WTC11 (cell line): Measurements from ENCODE around the gene ERC1. TPM values are rescaled to one million over a fixed set of nuclear protein-coding genes. Genes with fewer than 3 reads are reported as not detected.

ENCODE experiments used
- ATAC-seq: fragments of 200-7000 bp; cut with Tn5 transposase; 2 replicates; pipeline ENCODE4 v1.10.0; 2021; ENCODE audit warnings: mild to moderate bottlenecking, moderate library complexity
- CTCF ChIA-PET: fragments of 300-600 bp; sonication (Branson Sonifier 250); formaldehyde crosslinking; loops from one replicate; lab custom pipeline; 2021; ENCODE audit warnings: antibody characterized with exemption; lab: Charles Lee
- POLR2A ChIA-PET: fragments of 350-600 bp; sonication (Branson Sonifier 250); formaldehyde crosslinking; loops from one replicate; lab custom pipeline; 2021; ENCODE audit warnings: antibody characterized with exemption; lab: Charles Lee
- DNase-seq: peaks from one replicate; pipeline ENCODE4 v3.0.0; 2021; ENCODE audit warnings: low spot score
- H3K27ac Mint-ChIP-seq: 2 replicates; pipeline ENCODE4 v1.8.0; 2021; ENCODE audit warnings: mixed read lengths
- H3K27me3 Mint-ChIP-seq: 2 replicates; pipeline ENCODE4 v1.8.0; 2021; ENCODE audit warnings: low read depth, mild to moderate bottlenecking, moderate library complexity, mixed read lengths
- H3K36me3 Mint-ChIP-seq: 2 replicates; pipeline ENCODE4 v1.8.0; 2021; ENCODE audit warnings: mixed read lengths
- H3K4me1 Mint-ChIP-seq: 2 replicates; pipeline ENCODE4 v1.8.0; 2022; ENCODE audit warnings: mixed read lengths
- H3K4me3 Mint-ChIP-seq: 2 replicates; pipeline ENCODE4 v1.8.0; 2021; ENCODE audit warnings: mild to moderate bottlenecking, moderate library complexity, mixed read lengths
- H3K9me3 Mint-ChIP-seq: 2 replicates; pipeline ENCODE4 v1.8.0; 2021; ENCODE audit warnings: mixed read lengths
- CREB1 ChIP-seq: sonication (generic); formaldehyde crosslinking; IDR thresholded peaks from 2 replicates; pipeline ENCODE4 v1.8.0; 2023; ENCODE audit warnings: mild to moderate bottlenecking, missing genetic modification reagents
- CREM ChIP-seq: sonication (generic); formaldehyde crosslinking; IDR thresholded peaks from 2 replicates; pipeline ENCODE4 v1.8.1; 2022; ENCODE audit warnings: mild to moderate bottlenecking, missing genetic modification reagents, moderate library complexity
- HMGA2 ChIP-seq: fragments of 250-450 bp; sonication (Bioruptor Pico); IDR thresholded peaks from 2 replicates; pipeline ENCODE4 v1.4.0; 2021; ENCODE audit warnings: mild to moderate bottlenecking, moderate library complexity
- MXD4 ChIP-seq: fragments of 250-450 bp; sonication (Bioruptor Pico); IDR thresholded peaks from 2 replicates; pipeline ENCODE4 v1.8.0; 2021; ENCODE audit warnings: mild to moderate bottlenecking, moderate library complexity, borderline replicate concordance
- NFATC4 ChIP-seq: fragments of 250-450 bp; sonication (Bioruptor Pico); IDR thresholded peaks from 2 replicates; pipeline ENCODE4 v1.9.0; 2021; ENCODE audit warnings: mild to moderate bottlenecking
- SMAD4 ChIP-seq: sonication (generic); formaldehyde crosslinking; IDR thresholded peaks from 2 replicates; pipeline ENCODE4 v1.8.0; 2022; ENCODE audit warnings: mild to moderate bottlenecking, missing genetic modification reagents
- TEAD4 ChIP-seq: sonication (generic); formaldehyde crosslinking; IDR thresholded peaks from 2 replicates; pipeline ENCODE4 v1.8.0; 2022; ENCODE audit warnings: mild to moderate bottlenecking, missing genetic modification reagents
- ZNF423 ChIP-seq: fragments of 250-450 bp; sonication (Bioruptor Pico); IDR thresholded peaks from 2 replicates; pipeline ENCODE4 v2.1.2; 2022; ENCODE audit warnings: mild to moderate bottlenecking, moderate library complexity
- total RNA-seq: library from RNA; stranded (reverse); gene quantifications from 3 replicates; pipeline ENCODE4 v1.2.3, GENCODE V29; 2021
- TF ChIP-seq, protein P1 (sequence below): sonication (generic); formaldehyde crosslinking; IDR thresholded peaks from 2 replicates; pipeline ENCODE4 v1.8.0; 2023; ENCODE audit warnings: missing genetic modification reagents, mild to moderate bottlenecking, borderline replicate concordance
- TF ChIP-seq, protein P2 (sequence below): fragments of 250-450 bp; sonication (Bioruptor Pico); IDR thresholded peaks from 2 replicates; pipeline ENCODE4 v1.9.0; 2021; ENCODE audit warnings: mild to moderate bottlenecking
- TF ChIP-seq, protein P3 (sequence below): sonication (generic); formaldehyde crosslinking; conservative IDR thresholded peaks from 2 replicates; pipeline ENCODE4 v1.8.1; 2022; ENCODE audit warnings: mild to moderate bottlenecking, missing genetic modification reagents
- TF ChIP-seq, protein P4 (sequence below): fragments of 250-450 bp; sonication (Bioruptor Pico); IDR thresholded peaks from 2 replicates; pipeline ENCODE4 v1.9.0; 2021; ENCODE audit warnings: mild to moderate bottlenecking
- TF ChIP-seq, protein P5 (sequence below): sonication (generic); formaldehyde crosslinking; IDR thresholded peaks from 2 replicates; pipeline ENCODE4 v1.8.1; 2022; ENCODE audit warnings: missing genetic modification reagents, borderline replicate concordance
- TF ChIP-seq, protein P6 (sequence below): fragments of 250-450 bp; sonication (Bioruptor Pico); conservative IDR thresholded peaks from 2 replicates; pipeline ENCODE4 v1.9.0; 2021; ENCODE audit warnings: mild to moderate bottlenecking
- TF ChIP-seq, protein P7 (sequence below): sonication (generic); formaldehyde crosslinking; IDR thresholded peaks from 2 replicates; pipeline ENCODE4 v1.8.0; 2022; ENCODE audit warnings: mild to moderate bottlenecking, missing genetic modification reagents

ERC1 gene
- total RNA-seq, 1 experiment from 2014 or later = 47.5 TPM

DNA sequence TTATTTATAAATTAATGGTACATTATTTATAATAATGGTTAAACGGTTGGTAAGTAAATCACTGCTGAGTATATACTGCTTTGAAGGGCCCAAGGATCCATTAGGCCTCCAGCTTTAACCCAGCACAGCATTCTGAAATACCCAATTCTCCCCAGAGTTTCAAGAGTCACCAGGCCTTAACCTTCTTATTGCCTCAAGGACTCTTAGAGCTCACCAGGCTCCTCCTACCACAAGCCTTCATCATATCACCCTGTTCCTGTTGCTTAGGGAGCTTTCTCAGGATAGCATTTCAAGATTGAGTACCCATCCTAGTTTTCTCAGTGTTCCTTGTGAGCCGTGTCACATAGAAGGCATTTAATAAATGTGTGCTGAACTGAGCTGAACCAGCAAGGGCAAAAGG lies 360.9 kb downstream of the ERC1 start:
- POLR2A ChIA-PET = interaction anchor here (0.6 kb wide), 1 partner anchor 194 kb away, joined by 4 read pairs; no protein-coding TSS in a partner anchor
- DNase-seq (no peak), ATAC-seq (no peak)
- Mint-ChIP-seq H3K4me1 (peaks cover 14% of the 10 kb centered on the region), H3K27me3 (no peaks in the 10 kb centered on the region), H3K36me3 (no peaks in the 10 kb centered on the region), H3K27ac (peak overlapping the region; percentile 69; the same call in 1 of the 2 replicates), H3K4me3 (no peak overlapping the region), H3K9me3 (no peaks in the 10 kb centered on the region)
- TF ChIP-seq, protein P1, sequence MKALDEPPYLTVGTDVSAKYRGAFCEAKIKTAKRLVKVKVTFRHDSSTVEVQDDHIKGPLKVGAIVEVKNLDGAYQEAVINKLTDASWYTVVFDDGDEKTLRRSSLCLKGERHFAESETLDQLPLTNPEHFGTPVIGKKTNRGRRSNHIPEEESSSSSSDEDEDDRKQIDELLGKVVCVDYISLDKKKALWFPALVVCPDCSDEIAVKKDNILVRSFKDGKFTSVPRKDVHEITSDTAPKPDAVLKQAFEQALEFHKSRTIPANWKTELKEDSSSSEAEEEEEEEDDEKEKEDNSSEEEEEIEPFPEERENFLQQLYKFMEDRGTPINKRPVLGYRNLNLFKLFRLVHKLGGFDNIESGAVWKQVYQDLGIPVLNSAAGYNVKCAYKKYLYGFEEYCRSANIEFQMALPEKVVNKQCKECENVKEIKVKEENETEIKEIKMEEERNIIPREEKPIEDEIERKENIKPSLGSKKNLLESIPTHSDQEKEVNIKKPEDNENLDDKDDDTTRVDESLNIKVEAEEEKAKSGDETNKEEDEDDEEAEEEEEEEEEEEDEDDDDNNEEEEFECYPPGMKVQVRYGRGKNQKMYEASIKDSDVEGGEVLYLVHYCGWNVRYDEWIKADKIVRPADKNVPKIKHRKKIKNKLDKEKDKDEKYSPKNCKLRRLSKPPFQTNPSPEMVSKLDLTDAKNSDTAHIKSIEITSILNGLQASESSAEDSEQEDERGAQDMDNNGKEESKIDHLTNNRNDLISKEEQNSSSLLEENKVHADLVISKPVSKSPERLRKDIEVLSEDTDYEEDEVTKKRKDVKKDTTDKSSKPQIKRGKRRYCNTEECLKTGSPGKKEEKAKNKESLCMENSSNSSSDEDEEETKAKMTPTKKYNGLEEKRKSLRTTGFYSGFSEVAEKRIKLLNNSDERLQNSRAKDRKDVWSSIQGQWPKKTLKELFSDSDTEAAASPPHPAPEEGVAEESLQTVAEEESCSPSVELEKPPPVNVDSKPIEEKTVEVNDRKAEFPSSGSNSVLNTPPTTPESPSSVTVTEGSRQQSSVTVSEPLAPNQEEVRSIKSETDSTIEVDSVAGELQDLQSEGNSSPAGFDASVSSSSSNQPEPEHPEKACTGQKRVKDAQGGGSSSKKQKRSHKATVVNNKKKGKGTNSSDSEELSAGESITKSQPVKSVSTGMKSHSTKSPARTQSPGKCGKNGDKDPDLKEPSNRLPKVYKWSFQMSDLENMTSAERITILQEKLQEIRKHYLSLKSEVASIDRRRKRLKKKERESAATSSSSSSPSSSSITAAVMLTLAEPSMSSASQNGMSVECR (CRISPR knock-in tag) = no peak
- TF ChIP-seq, protein P2, sequence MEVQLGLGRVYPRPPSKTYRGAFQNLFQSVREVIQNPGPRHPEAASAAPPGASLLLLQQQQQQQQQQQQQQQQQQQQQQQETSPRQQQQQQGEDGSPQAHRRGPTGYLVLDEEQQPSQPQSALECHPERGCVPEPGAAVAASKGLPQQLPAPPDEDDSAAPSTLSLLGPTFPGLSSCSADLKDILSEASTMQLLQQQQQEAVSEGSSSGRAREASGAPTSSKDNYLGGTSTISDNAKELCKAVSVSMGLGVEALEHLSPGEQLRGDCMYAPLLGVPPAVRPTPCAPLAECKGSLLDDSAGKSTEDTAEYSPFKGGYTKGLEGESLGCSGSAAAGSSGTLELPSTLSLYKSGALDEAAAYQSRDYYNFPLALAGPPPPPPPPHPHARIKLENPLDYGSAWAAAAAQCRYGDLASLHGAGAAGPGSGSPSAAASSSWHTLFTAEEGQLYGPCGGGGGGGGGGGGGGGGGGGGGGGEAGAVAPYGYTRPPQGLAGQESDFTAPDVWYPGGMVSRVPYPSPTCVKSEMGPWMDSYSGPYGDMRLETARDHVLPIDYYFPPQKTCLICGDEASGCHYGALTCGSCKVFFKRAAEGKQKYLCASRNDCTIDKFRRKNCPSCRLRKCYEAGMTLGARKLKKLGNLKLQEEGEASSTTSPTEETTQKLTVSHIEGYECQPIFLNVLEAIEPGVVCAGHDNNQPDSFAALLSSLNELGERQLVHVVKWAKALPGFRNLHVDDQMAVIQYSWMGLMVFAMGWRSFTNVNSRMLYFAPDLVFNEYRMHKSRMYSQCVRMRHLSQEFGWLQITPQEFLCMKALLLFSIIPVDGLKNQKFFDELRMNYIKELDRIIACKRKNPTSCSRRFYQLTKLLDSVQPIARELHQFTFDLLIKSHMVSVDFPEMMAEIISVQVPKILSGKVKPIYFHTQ (CRISPR knock-in tag) = no peak
- TF ChIP-seq, protein P3, sequence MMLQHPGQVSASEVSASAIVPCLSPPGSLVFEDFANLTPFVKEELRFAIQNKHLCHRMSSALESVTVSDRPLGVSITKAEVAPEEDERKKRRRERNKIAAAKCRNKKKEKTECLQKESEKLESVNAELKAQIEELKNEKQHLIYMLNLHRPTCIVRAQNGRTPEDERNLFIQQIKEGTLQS = no peak
- TF ChIP-seq, protein P4, sequence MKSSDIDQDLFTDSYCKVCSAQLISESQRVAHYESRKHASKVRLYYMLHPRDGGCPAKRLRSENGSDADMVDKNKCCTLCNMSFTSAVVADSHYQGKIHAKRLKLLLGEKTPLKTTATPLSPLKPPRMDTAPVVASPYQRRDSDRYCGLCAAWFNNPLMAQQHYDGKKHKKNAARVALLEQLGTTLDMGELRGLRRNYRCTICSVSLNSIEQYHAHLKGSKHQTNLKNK = no peak
- TF ChIP-seq CREB1 (CRISPR knock-in tag) (no peak), CREM (CRISPR knock-in tag) (no peak), TEAD4 (no peak), HMGA2 (CRISPR knock-in tag) (no peak), MXD4 (CRISPR knock-in tag) (no peak), SMAD4 (CRISPR knock-in tag) (no peak), ZNF423 (CRISPR knock-in tag) (no peak), NFATC4 (CRISPR knock-in tag) (no peak)
- TF ChIP-seq, protein P5, sequence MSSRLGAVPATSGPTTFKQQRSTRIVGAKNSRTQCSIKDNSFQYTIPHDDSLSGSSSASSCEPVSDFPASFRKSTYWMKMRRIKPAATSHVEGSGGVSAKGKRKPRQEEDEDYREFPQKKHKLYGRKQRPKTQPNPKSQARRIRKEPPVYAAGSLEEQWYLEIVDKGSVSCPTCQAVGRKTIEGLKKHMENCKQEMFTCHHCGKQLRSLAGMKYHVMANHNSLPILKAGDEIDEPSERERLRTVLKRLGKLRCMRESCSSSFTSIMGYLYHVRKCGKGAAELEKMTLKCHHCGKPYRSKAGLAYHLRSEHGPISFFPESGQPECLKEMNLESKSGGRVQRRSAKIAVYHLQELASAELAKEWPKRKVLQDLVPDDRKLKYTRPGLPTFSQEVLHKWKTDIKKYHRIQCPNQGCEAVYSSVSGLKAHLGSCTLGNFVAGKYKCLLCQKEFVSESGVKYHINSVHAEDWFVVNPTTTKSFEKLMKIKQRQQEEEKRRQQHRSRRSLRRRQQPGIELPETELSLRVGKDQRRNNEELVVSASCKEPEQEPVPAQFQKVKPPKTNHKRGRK = no peak
- TF ChIP-seq, protein P6, sequence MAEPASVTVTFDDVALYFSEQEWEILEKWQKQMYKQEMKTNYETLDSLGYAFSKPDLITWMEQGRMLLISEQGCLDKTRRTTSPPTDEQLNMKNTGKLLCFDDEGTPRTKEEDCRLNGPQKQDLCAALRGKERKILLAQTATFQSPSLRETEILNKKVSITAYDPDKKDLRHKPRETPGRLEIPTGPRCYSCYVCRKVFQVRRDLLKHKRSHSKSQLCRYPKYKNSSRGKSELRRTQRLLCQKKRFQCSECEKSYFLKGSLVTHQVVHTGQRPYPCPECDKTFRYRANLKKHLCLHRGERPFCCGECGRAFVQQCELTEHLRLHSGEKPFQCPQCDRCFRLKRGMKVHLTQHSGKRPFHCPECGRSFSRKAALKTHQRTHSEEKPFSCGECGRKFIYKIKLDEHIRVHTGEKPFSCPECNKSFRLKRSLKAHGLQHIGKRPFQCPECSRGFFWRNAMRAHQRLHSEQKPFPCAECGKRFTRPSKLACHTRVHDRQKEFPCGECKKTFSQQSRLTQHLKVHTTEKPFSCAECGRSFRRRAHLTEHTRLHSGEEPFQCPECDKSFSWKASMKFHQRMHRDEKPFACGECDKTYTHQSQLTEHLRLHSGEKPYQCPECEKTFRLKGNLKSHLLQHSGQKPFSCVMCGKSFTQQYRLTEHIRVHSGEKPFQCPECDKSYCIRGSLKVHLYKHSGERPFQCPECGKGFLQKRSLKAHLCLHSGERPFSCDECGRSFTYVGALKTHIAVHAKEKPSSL (CRISPR knock-in tag) = no peak
- CTCF ChIA-PET = no interaction called here

DNA sequence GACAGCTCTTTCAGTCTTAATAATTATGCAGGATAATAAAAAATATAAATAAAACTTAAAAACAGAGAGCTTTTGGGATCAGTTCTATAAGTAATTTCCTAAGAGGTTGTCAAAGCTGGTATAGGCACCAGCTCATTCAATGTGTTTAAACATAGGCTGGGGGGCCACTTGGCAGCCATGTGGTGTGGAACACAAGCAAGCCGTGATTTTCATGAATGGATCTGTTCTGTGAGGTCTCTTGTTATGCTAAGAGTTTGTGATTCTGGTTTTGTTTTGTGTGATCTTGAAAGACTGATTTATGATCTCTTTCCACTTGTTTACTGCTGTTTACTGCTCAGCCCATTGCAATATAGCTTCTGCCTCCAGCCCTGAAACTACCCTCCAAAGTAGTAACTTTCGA lies 362.4 kb downstream of the ERC1 start:
- TF ChIP-seq, protein P7, sequence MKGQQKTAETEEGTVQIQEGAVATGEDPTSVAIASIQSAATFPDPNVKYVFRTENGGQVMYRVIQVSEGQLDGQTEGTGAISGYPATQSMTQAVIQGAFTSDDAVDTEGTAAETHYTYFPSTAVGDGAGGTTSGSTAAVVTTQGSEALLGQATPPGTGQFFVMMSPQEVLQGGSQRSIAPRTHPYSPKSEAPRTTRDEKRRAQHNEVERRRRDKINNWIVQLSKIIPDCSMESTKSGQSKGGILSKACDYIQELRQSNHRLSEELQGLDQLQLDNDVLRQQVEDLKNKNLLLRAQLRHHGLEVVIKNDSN (CRISPR knock-in tag) = no peak
- TF ChIP-seq, all 79 proteins: peak for 0
- ATAC-seq (no peak), DNase-seq (no peak)
- H3K4me1 Mint-ChIP-seq = peaks cover 14% of the 10 kb centered on the region
- H3K36me3 Mint-ChIP-seq = no peaks in the 10 kb centered on the region
- ChIA-PET POLR2A (no interaction called here), CTCF (interaction anchor here (0.6 kb wide), 1 partner anchor 19 kb away, joined by 3 read pairs; no protein-coding TSS in a partner anchor)
- no peaks in the 10 kb centered on the region for H3K27me3 Mint-ChIP-seq
- no peaks in the 10 kb centered on the region for H3K9me3 Mint-ChIP-seq
- H3K27ac Mint-ChIP-seq = no peak overlapping the region
- no peak overlapping the region for H3K4me3 Mint-ChIP-seq
